K562 (cell line): ENCODE measurements around the gene TGFB2. TPM values are rescaled to one million over a fixed set of nuclear protein-coding genes. Genes with fewer than 3 reads are reported as not detected.
A peak's percentile ranks its signal among the peaks of the same experiment; 100 is the strongest.

Source experiments
- ATAC-seq: fragments of 200-7000 bp; cut with Tn5 transposase; 3 replicates; pipeline ENCODE4 v1.9.1; 2020; ENCODE audit warnings: moderate library complexity
- BruUV-seq: library from RNA; stranded (reverse); fragments of 400-500 nt; replicated peaks from 2 replicates; lab custom pipeline; 2021; lab: Mats Ljungman, UMichigan
- CTCF ChIA-PET: fragments of 300-600 bp; formaldehyde crosslinking; extraction: SDS; loops from one replicate; lab custom pipeline; 2021; ENCODE audit warnings: low intra/inter-chr PET ratio; lab: Yijun Ruan, JAX
- POLR2A ChIA-PET: fragments of 300-600, 350-650 bp; sonication (Branson Sonifier 250); formaldehyde crosslinking; extraction: SDS; loops from one replicate; lab custom pipeline; 2021; ENCODE audit warnings: antibody characterized with exemption, inconsistent platforms; lab: Yijun Ruan, JAX
- DNase-seq, 4 experiments: peaks; one replicate each; pipeline versions ENCODE4 v3.0.0 to v3.0.0-alpha.2; 2011 to 2018; ENCODE audit warnings: low spot score in 3 of 4, mixed read lengths in 3 of 4; ENCODE audit errors: extremely low read depth in 1 of 4
- FAIRE-seq: peaks from 2 replicates; lab custom pipeline; 2011; peaks lifted over from hg19 to GRCh38; lab: Jason Lieb, UNC
- H2AFZ ChIP-seq: 2 replicates; pipeline ENCODE4 v1.6.0; 2011; ENCODE audit warnings: low read depth, low read length, control low read depth, inconsistent platforms
- H3K27ac ChIP-seq: fragments of 200-600 bp; 3 replicates; pipeline ENCODE4 v1.8.0; 2011; ENCODE audit warnings: low read depth, mild to moderate bottlenecking, control low read depth, inconsistent platforms, low read length, moderate library complexity, mixed read lengths; ENCODE audit errors: extremely low read depth
- H3K27me3 ChIP-seq, 2 experiments: fragments of 300-600 bp in 1 of 2; 2 replicates in 1 of 2; 3 replicates in 1 of 2; pipeline versions ENCODE4 v1.6.0 to v1.8.0; 2011; ENCODE audit warnings: inconsistent platforms in 2 of 2, low read length in 2 of 2, mild to moderate bottlenecking in 1 of 2, mixed read lengths in 1 of 2, moderate library complexity in 1 of 2; ENCODE audit not compliant: control insufficient read depth in 2 of 2, insufficient read depth in 2 of 2
- H3K36me3 ChIP-seq: fragments of 300-600 bp; 3 replicates; pipeline ENCODE4 v1.8.0; 2011; ENCODE audit warnings: mild to moderate bottlenecking, low read length, inconsistent platforms; ENCODE audit not compliant: control insufficient read depth, insufficient read depth
- H3K4me1 ChIP-seq, 2 experiments: fragments of 200-600 bp in 1 of 2; replicated peaks in 1 of 2; 2 replicates in 1 of 2; 3 replicates in 1 of 2; pipeline versions ENCODE4 v1.5.1 to v1.8.0; 2011; ENCODE audit warnings: inconsistent platforms in 2 of 2, low read length in 2 of 2, mild to moderate bottlenecking in 1 of 2, mixed read lengths in 1 of 2, moderate library complexity in 1 of 2; ENCODE audit not compliant: control insufficient read depth in 2 of 2, insufficient read depth in 2 of 2
- H3K4me2 ChIP-seq: 2 replicates; pipeline ENCODE4 v1.6.1; 2011; ENCODE audit warnings: low read length, control low read depth, inconsistent platforms, mixed read lengths; ENCODE audit not compliant: insufficient read depth
- H3K4me3 ChIP-seq: fragments of 200-600 bp; sonication (generic), shearing (Covaris generic); 2 replicates; pipeline ENCODE4 v1.5.1; 2016; ENCODE audit warnings: control low read depth, inconsistent platforms
- H3K79me2 ChIP-seq: fragments of 200-600 bp; 3 replicates; pipeline ENCODE4 v1.8.0; 2011; ENCODE audit warnings: low read length, inconsistent platforms; ENCODE audit not compliant: control insufficient read depth, insufficient read depth
- H3K9ac ChIP-seq, 2 experiments: 2 replicates each; pipeline versions ENCODE4 v1.6.0 to v1.6.1; 2011; ENCODE audit warnings: low read depth in 2 of 2, low read length in 2 of 2, control low read depth in 1 of 2, inconsistent platforms in 1 of 2, mild to moderate bottlenecking in 1 of 2, mixed read lengths in 1 of 2; ENCODE audit not compliant: insufficient read depth in 1 of 2
- H3K9me1 ChIP-seq: one replicate; pipeline ENCODE4 v1.6.0; 2011; ENCODE audit warnings: inconsistent platforms, mild to moderate bottlenecking, low read length, moderate library complexity; ENCODE audit not compliant: control insufficient read depth, insufficient read depth
- H3K9me3 ChIP-seq: replicated peaks from 2 replicates; pipeline ENCODE4 v1.5.1; 2011; ENCODE audit warnings: low read depth, low read length, inconsistent platforms; ENCODE audit not compliant: control insufficient read depth, insufficient read depth
- H4K20me1 ChIP-seq: replicated peaks from 2 replicates; pipeline ENCODE4 v1.6.1; 2011; ENCODE audit warnings: low read length, inconsistent platforms, mixed read lengths; ENCODE audit not compliant: control insufficient read depth, insufficient read depth
- ATF3 ChIP-seq, 2 experiments: fragments of 450-650 bp in 1 of 2; sonication (generic) in 1 of 2; formaldehyde crosslinking in 1 of 2; IDR thresholded peaks in 1 of 2; conservative IDR thresholded peaks in 1 of 2; 2 replicates each; pipeline versions ENCODE4 v1.6.1 to v1.8.1; 2016 to 2023; ENCODE audit warnings: mild to moderate bottlenecking in 2 of 2, moderate library complexity in 2 of 2, inconsistent platforms in 1 of 2, missing genetic modification reagents in 1 of 2
- DLX4 ChIP-seq: fragments of 250-450 bp; sonication (Bioruptor Pico); IDR thresholded peaks from 2 replicates; pipeline ENCODE4 v1.6.1; 2021; ENCODE audit warnings: mild to moderate bottlenecking
- GATA2 ChIP-seq: sonication (generic); formaldehyde crosslinking; IDR thresholded peaks from 2 replicates; pipeline ENCODE4 v1.4.0; 2020; ENCODE audit warnings: mild to moderate bottlenecking, missing genetic modification reagents
- HES1 ChIP-seq: fragments of 450-650 bp; IDR thresholded peaks from 2 replicates; pipeline ENCODE4 v1.6.1; 2016; ENCODE audit warnings: low read depth, mild to moderate bottlenecking, moderate library complexity
- KLF13 ChIP-seq: fragments of 450-650 bp; IDR thresholded peaks from 2 replicates; pipeline ENCODE4 v1.6.1; 2016; ENCODE audit warnings: missing genetic modification characterization, low read depth, mild to moderate bottlenecking, missing compliant biosample characterization, moderate library complexity, borderline replicate concordance
- MCM2 ChIP-seq: fragments of 450-650 bp; IDR thresholded peaks from 2 replicates; pipeline ENCODE4 v1.6.1; 2017; ENCODE audit warnings: low read depth, mild to moderate bottlenecking
- NR0B1 ChIP-seq: fragments of 450-650 bp; IDR thresholded peaks from one replicate; pipeline ENCODE4 v1.6.1; 2018; ENCODE audit warnings: mild to moderate bottlenecking, moderate library complexity; ENCODE audit not compliant: partially characterized antibody
- OTX1 ChIP-seq: fragments of 450-650 bp; formaldehyde crosslinking; IDR thresholded peaks from 2 replicates; pipeline ENCODE4 v1.4.0; 2022; ENCODE audit warnings: mild to moderate bottlenecking
- POU5F1 ChIP-seq: fragments of 150-350 bp; IDR thresholded peaks from 2 replicates; pipeline ENCODE4 v1.6.1; 2014; ENCODE audit warnings: borderline replicate concordance, low read length, low read depth, mild to moderate bottlenecking; ENCODE audit not compliant: partially characterized antibody
- RB1 ChIP-seq: fragments of 450-650 bp; IDR thresholded peaks from 2 replicates; pipeline ENCODE4 v1.6.1; 2017; ENCODE audit warnings: low read depth, mild to moderate bottlenecking
- TBP ChIP-seq: optimal IDR thresholded peaks from 2 replicates; pipeline ENCODE3; 2011; ENCODE audit warnings: low read depth, low read length, improper control_type of control experiment
- YY1 ChIP-seq, 3 experiments: IDR thresholded peaks; 2 replicates each; pipeline ENCODE4 v1.6.1; 2011; ENCODE audit warnings: low read length in 2 of 3, mild to moderate bottlenecking in 2 of 3, moderate library complexity in 2 of 3, borderline replicate concordance in 1 of 3, control low read depth in 1 of 3, low read depth in 1 of 3; ENCODE audit not compliant: insufficient read depth in 3 of 3, insufficient replicate concordance in 2 of 3, control insufficient read depth in 1 of 3, insufficient read length in 1 of 3; ENCODE audit errors: extremely low read depth in 1 of 3
- ZNF436 ChIP-seq: fragments of 250-450, 450-650 bp; sonication (Bioruptor Pico); formaldehyde crosslinking; IDR thresholded peaks from 2 replicates; pipeline ENCODE4 v1.7.0; 2020; ENCODE audit warnings: mild to moderate bottlenecking
- ZSCAN32 ChIP-seq: fragments of 450-650 bp; formaldehyde crosslinking; IDR thresholded peaks from 2 replicates; pipeline ENCODE4 v1.4.0; 2020; ENCODE audit warnings: mild to moderate bottlenecking, moderate library complexity
- WGBS: fragments of 100-300 bp; shearing (Covaris generic); methylation state at CpG from one replicate; pipeline ENCODE4 v1.1.6; 2016; ENCODE audit warnings: low coverage, mixed read lengths; ENCODE audit not compliant: insufficient coverage; ENCODE audit errors: missing lambda C conversion rate; 5-methylcytosine and 5-hydroxymethylcytosine counted together
- in situ Hi-C: fragments of 300-500 bp; cut with MboI; formaldehyde crosslinking; loops from 4 replicates; pipeline ENCODE4 v1.15.0; 2018; ENCODE audit warnings: inconsistent platforms, mixed read lengths
- intact Hi-C: fragments of 100-400 bp; cut with micrococcal nuclease; formaldehyde crosslinking; loops from 2 replicates; pipeline ENCODE4 v1.14.2; 2022
- polyA plus RNA-seq, 8 experiments: library from polyadenylated mRNA; depleted of rRNA in 4 of 8; stranded (reverse) in 5 of 8; unstranded in 3 of 8; fragments of >200 nt; fragmentation: Nextera tagmentation in 2 of 8; fragmentation: Illumina TruSeq in 1 of 8; extraction: Ambion mirVana in 2 of 8; extraction: Trizol in 1 of 8; gene quantifications; 2 replicates each; pipeline versions ENCODE4 v1.2.1 to v1.2.3, GENCODE V29; 2011 to 2014; ENCODE audit warnings: inconsistent platforms in 1 of 8, missing spikeins in 1 of 8
- total RNA-seq, 7 experiments: library from RNA; depleted of rRNA in 6 of 7; stranded (reverse); fragments of >200 nt in 6 of 7; fragmentation: Illumina TruSeq in 2 of 7; extraction: Trizol in 2 of 7; gene quantifications; 2 replicates each; pipeline versions ENCODE4 v1.2.1 to v1.2.3, GENCODE V29; 2011 to 2021; ENCODE audit warnings: low replicate concordance in 1 of 7

Gene TGFB2
- total and polyA plus RNA-seq, 9 of the 15 experiments (the other 6 are each of a cell fraction or from before 2014, with no cell fraction given): 0.03 to 0.41 (median 0.11) TPM; not detected in 3

- Histone ChIP-seq H3K79me2 (peaks cover 69% of the 10 kb centered on the region), H3K9ac (peak overlapping the region in 1 of 2 experiments; percentile 42; a peak in 2 of 4 replicates), H4K20me1 (no peaks in the 10 kb centered on the region), H3K4me3 (no peak overlapping the region), H2AFZ (no peak overlapping the region), H3K36me3 (peaks cover 71% of the 10 kb centered on the region), H3K27ac (peak overlapping the region; percentile 63), H3K9me1 (no peaks in the 10 kb centered on the region), H3K27me3 (no peaks in the 10 kb centered on the region), H3K4me1 (peaks cover 13 to 34% of the 10 kb centered on the region in 2 experiments), H3K4me2 (peak overlapping the region; percentile 53), H3K9me3 (no peaks in the 10 kb centered on the region)
- TF ChIP-seq ATF3 (IDR thresholded peaks at IDR 0.05) (no peak), ATF3 (CRISPR knock-in tag; conservative IDR thresholded peaks at IDR 0.05) (no peak), HES1 (no peak), ZNF436 (CRISPR knock-in tag) (no peak), POU5F1 (no peak), KLF13 (tag) (no peak), RB1 (no peak), MCM2 (no peak), DLX4 (no peak), TBP (no peak), YY1 (IDR thresholded peaks at IDR 0.05; ENCODE audit: borderline replicate concordance in 1 of 3, control insufficient read depth in 1 of 3, extremely low read depth in 1 of 3, insufficient read depth in 3 of 3, insufficient read length in 1 of 3, insufficient replicate concordance in 2 of 3, low read depth in 1 of 3, low read length in 2 of 3) (no peak), ZSCAN32 (CRISPR knock-in tag) (no peak), NR0B1 (no peak), GATA2 (CRISPR knock-in tag) (no peak), OTX1 (no peak)
- ChIA-PET CTCF (no interaction called here), POLR2A (interaction anchor here (1.2 to 1.5 kb wide), 4 partner anchors 12 to 43 kb away, joined by 3 to 4 read pairs (median 4); no protein-coding TSS in a partner anchor)
- ATAC-seq: peak; percentile 24
- WGBS: 45% methylated on average over 6 of the region's 6 CpGs
- in situ Hi-C loops (no loop called here), intact Hi-C loops (loop anchor here (2.0 to 10.0 kb wide), 2 partner anchors 45 to 869 kb away; partner anchors contain the start of gene LYPLAL1)
- BruUV-seq: no TSS peak
- DNase-seq: no peak
- FAIRE-seq: no peak
These were observed 39.6 kb upstream of the TGFB2 start for GRCh38 chr1:218305472-218306064.
